Hematopoietic multipotent progenitor cell (in vitro differentiated cells): Measurements from ENCODE around the gene CEACAM19. TPM values are rescaled to one million over a fixed set of nuclear protein-coding genes. Genes with fewer than 3 reads are reported as not detected.
"Not testable (repeated sequence)": the region's sequence is repeated elsewhere in the genome, so short reads cannot be mapped to it uniquely, and the experiment has no call there.

Source experiments
- DNase-seq, 3 donors: peaks; one replicate each; pipeline ENCODE4 v3.0.0-alpha.2; 2011 to 2015; ENCODE audit warnings: low read depth in 2 of 3, low spot score in 2 of 3
- total RNA-seq: library from RNA; depleted of rRNA; stranded (reverse); fragments of >200 nt; gene quantifications from one replicate; pipeline ENCODE4 v1.2.3, GENCODE V29; 2012

Gene CEACAM19, protein sequence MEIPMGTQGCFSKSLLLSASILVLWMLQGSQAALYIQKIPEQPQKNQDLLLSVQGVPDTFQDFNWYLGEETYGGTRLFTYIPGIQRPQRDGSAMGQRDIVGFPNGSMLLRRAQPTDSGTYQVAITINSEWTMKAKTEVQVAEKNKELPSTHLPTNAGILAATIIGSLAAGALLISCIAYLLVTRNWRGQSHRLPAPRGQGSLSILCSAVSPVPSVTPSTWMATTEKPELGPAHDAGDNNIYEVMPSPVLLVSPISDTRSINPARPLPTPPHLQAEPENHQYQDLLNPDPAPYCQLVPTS
- 1.6 TPM for total RNA-seq

DNA sequence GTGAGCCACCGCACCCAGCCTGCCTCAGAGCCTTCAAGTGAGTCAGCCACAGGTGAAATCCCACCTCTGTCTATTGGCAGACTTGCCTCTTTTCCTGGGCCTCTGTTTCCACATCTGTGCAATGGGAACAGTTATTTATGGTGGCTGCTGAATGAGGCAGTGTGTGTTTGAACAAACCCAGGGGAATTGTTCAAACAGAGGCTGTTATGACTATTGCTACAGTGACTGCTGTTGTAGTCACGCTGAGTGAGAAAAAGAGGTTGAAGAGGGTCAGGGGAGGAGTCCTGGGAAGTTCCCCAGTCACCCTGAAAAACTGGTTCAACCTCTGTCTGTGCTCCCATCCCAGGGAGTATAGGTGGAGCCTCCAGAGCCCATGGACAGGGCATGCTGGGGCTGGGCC, at the start of gene CEACAM19:
Gene CEACAM19 (plus strand): TSS at position 83 of the 400 bp plus-strand sequence. CDS start 450 bp downstream, outside the sequence.
- DNase-seq: no peak

DNA sequence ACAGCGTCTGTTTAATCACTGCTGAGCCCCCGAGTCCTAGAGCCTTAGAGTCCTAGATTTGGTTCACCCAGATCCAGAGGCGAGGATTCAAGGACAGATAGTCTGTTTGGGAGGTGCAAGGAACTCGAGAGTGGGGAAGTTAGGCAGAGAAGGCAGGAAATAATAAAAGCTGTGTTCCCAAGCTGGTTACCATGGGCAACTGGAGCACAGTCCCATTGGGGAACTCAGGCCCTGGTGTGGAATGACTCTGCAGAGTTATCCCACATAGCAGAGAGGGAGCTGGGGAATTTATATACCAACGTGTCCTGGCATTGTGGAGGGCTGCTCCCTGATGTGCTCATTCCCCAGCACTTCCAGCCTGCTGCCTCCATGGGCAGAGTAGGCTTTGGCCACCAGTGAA, 48.2 kb upstream of the CEACAM19 start:
- DNase-seq: peak in 2 of 3 donors; percentile 35 to 55

DNA sequence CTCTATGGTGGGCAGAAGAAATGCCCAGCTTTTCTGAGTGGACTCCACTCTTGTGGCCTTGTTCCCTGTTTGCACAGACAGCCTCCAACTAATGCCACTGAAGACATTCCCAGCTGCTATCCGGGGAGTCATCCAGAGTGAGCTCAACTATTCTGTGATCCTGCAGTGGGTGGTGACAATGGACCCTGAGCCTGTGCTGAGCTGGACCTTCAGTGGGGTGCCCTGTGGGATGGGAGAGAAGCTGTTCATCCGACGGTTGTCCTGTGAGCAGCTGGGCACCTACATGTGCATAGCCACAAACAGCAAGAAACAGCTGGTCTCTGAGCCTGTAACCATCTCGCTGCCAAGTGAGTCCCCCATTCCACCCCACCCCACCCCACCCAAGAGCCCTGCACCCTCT, 47.7 kb upstream of the CEACAM19 start:
- no peak for DNase-seq

DNA sequence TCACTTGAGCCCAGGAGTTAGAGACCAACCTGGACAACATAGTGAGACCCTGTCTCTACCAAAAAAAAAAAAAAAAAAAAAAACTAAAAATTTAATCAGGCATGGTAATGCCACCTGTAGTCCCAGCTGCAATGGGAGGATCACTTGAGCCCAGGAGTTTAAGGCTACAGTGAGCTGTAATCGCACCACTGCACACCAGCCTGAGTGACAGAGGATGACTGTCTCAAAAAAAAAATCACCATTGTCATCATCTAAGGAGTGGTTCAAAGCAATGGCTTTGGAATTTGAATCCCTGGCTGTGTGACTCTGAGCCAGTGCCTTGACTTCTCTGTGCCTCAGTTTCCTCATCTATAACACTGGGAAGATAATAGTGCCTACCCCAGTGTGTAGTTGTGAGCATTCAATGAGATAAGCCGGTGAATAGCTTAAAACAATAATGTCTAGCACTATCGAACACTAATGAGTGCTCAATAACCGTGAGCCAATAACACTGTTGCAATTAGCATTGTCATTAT, 46.4 kb upstream of the CEACAM19 start:
- DNase-seq: no peak

DNA sequence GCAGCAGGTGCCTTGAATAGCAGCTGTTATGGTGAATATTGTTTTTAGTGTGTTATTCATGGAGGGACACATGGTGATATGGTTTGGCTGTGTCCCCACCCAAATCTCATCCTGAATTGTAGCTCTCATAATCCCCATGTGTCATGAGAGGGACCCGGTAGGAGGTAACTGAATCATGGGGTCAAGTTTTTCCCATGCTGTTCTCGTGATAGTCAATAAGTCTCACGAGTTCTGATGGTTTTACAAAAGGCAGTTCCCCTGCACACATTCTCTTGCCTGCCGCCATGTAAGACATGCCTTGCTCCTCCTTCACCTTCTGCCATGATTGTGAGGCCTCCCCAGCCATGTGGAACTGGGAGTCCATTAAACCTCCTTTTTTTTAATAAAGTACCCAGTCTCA, 45.6 kb upstream of the CEACAM19 start:
- DNase-seq: not testable (repeated sequence)

GRCh38 chr19:44626048-44626624, 45.1 kb upstream of the CEACAM19 start:
- no peak for DNase-seq

GRCh38 chr19:44627631-44628030, 43.7 kb upstream of the CEACAM19 start:
- DNase-seq: no peak

GRCh38 chr19:44628793-44629192, 42.5 kb upstream of the CEACAM19 start:
- no peak for DNase-seq

- not testable (repeated sequence) for DNase-seq
Measured at GRCh38 chr19:44631611-44632010, 39.7 kb upstream of the CEACAM19 start.

DNA sequence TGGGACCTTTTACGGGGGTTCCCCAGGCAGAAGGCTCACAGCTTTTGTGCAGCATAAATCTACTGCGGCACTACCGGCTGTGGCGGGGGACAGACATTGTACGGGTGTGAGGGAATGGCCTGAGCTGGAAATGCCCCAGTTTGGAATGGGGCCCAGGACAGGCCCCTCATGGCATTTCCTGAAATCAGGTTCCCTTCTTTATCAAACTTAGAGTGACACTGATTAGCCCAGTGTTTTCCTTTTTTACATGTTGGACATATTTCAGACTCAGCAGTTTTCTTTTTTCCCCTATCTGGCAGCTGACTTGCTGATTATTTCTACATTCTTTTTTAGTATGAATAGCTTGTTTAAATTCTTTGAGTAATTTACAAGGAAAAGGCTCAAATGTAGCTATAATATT, 37.2 kb upstream of the CEACAM19 start:
- DNase-seq: not testable (repeated sequence)

GRCh38 chr19:44634785-44635184, 36.5 kb upstream of the CEACAM19 start:
- DNase-seq: no peak

GRCh38 chr19:44635581-44636438, 35.5 kb upstream of the CEACAM19 start:
- peak in 1 of 3 donors; percentile 23 for DNase-seq

DNA sequence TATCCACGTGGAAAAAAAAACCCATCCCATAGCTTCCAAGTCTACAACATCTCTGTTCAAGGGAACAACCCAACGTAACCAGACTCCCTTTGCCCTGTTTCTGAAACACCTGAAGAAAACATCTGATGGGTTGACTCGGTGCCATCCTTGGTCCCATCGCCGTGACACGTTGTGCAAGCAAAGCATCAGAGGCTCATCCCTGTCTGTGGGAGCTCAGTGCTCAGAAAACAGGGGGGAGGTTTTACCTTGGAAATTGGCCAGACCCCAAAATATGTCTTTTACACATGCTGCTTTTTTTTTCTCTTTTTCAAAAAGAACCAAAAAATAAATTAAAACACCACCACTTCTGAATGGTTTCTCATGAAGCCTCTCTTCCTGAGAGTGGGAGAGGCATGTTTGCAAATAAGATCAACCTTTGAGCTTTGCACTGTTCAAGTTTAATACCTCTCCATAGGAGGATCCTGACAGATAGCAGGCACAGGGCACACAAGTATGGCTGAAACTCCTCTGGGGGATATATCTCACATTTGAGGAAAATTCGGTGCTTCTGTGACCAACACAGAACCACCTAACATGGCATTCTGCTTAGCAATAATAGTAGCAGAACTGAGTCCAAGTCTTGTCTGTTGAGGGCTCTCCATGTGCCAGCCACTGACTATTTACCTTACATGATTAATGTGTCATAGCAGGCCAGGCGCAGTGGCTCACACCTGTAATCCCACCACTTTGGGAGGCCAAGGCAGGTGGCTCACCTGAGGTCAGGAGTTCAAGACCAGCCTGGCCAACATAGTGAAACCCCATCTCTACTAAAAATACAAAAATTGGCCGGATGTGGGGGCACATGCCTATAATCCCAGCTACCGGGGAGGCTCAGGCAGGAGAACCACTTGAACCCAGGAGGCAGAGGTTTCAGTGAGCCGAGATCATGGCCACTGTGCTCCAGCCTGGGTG, 34.6 kb upstream of the CEACAM19 start:
- no peak for DNase-seq

- no peak for DNase-seq
Measured at GRCh38 chr19:44637390-44637764, 33.9 kb upstream of the CEACAM19 start.

DNA sequence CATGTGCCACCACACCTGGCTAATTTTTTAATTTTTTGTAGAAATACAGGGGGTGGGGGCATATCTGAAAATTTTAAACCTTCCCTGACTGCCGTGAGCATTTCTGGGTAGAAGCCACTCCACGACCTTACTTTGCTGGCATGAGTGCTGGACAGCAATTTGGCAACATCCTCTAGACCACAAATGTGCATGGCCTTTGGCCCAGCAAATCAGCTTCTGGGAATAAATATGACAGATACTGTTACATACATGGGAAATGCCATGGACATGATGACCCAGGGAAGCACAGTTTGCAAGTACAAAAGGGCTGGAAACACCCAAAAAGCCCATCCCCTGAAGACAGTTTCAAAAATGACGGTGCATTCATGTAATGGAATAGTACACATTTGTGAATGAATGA, 30.8 kb upstream of the CEACAM19 start:
- no peak for DNase-seq

DNA sequence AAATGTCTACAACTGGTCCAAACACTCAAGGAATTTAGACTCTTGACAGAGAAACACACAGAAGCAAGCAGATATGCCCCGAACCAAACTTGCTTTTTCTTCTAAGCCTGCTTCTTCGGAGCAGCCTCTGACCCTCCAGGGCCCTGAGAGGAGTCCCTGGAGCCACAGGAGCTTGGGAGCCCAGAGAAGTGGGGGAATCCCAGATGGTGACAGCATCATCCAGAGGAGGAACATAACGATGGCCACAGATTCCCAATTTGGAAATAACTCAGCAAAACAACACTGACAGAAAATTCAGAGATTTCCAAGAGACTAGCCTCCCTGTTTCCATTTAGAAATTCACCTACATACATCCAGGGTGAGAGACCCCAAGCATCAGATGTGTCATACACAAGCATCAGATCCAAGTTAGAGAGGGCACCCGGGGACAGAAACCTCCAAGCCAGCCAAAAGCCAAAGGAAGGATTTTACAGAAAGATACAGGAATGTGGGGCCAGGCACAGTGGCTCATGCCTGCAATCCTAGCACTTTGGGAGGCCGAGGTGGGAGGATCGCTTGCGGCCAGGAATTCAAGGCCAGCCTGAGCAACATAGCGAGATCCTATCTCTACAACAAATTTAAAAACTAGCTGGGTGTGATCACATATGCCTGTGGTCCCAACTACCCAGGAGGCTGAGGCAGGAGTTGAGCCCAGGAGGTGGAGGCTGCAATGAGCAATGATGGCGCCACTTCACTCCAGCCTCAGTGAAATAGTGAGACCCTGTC, 29.6 kb upstream of the CEACAM19 start:
- DNase-seq: no peak

DNA sequence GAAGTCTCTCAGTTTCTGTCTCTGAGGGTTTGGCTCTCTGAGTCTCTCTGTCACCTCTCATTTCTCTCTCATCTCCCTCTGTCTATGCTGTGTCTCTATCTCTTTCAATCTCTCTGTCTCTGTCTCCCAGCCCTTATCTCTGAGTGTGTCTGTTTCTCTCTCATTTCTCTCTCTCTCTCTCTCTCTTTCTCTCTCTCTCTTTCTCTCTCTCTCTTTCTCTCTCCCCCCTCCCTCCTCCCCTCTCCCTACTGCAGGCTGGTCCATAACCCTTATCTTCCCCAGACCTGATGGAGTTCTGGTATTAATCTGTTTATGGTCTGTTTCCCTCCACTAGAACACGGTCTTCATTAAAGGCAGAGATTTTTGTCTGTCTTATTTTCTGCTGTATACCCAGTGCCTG, 28.9 kb upstream of the CEACAM19 start:
- no peak for DNase-seq

DNA sequence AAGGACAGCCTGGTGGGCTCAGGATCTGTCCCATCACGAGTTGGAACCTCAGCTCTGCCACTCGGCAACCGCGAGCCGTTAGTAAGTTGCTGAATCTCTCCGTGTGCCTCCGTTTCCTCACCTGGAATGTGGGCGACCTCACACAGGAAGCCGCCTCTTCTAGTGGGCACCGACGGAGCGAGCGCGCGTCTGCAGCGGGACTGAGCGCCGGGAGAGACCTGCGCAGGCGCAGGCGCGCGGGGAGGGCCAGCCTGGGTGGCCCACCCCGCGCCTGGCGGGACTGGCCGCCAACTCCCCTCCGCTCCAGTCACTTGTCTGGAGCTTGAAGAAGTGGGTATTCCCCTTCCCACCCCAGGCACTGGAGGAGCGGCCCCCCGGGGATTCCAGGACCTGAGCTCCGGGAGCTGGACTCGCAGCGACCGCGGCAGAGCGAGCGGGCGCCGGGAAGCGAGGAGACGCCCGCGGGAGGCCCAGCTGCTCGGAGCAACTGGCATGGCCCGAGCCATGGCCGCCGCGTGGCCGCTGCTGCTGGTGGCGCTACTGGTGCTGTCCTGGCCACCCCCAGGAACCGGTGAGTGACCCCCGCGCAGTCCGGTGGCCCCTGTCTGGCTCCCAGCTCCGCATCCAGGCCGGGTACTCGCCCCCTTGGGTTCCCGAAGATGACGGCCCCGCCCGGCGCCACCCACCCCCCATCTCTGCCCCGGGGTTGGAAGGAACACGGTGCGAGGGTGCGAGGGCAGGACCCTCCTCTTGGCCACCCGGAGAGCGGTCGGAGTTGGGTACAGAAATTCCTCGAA, 27.5 kb upstream of the CEACAM19 start, which contains the start of gene PVR:
Gene PVR (plus strand): TSS at position 306 of the 797 bp plus-strand sequence. CDS start 187 bp downstream, at position 493.
- peak in 2 of 3 donors; percentile 42 to 50 for DNase-seq
